ENCODE measurements around the gene POLR1E.
A peak's percentile ranks its signal among the peaks of the same experiment; 100 is the strongest.

The POLR1E gene

GRCh38 chr9:37485389-37486255 lies at the start of gene POLR1E:
Gene POLR1E, plus strand, starts transcription at chr9:37485948. Its CDS starts 100 bp downstream, at chr9:37486048.
- DNase-seq = peak; percentile 92

GRCh38 chr9:37436540-37436939 lies 49.2 kb upstream of the POLR1E start:
- DNase-seq = no peak

DNA sequence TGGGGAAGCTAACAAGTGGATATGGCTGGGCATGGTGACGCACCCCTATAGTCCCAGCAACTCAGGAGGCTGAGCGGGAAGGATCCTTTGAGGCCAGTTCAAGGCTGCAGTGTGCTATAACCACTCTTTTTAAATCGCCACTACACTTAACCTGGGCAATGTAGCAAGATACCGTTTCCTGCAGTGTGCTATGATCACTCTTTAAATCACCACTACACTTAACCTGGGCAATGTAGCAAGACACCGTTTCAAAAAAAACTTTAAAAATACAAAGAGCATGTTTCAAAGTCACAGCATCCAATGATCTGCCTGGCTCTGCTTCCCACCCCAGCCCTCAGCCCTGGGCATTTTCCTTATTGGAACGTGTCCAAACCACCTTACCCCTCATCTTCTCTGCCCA lies 48.7 kb upstream of the POLR1E start:
- no peak for DNase-seq

GRCh38 chr9:37437621-37438020 lies 48.1 kb upstream of the POLR1E start:
- DNase-seq = no peak

- DNase-seq = no peak
These were observed 47.4 kb upstream of the POLR1E start for GRCh38 chr9:37438359-37438758.

DNA sequence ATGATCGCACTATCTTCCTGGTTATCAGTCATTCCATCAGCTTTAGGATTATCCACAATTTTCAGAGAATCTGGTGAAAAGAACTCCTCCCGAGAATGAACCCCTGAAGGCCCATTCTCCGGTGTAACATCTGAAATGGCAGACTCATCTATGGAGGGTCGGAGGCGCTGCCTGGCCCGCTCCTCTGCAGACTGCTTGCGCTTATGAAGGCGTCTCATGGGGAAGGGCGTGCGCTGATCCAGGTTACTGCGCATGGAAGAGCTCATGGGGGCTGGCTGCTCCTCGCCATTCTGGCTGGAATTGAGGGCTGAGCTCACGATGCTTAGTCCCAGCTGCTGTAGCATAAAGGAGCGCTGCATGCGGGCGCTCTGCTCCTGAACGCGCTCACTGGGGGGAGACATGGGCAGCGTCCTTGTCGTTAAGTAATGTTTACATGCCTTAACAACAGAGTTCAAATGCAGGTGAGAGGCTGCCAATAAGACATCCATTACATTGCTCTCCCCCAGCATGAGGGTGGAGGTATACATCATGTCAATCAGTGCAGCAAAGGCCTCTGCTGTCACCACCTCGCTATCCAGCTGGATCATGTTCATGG lies 43.9 kb upstream of the POLR1E start:
- no peak for DNase-seq

DNA sequence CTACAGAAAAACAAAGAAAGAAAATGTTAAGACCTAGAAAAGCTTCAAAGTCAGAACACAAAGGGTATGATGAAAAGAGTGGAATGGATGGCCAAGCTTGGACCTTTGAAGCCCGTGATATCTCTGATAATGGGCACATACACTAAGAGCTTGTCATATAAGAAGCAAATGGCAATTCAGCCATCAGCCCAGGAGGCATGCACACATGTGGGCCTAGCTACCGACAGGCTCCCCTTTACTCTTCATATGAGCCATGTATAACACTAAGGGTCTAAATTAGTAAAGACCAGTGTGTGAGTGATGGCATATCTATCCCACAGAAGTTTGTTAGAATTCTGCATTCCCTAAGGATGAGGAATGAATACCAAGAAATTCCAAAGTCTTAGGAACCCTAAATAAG lies 43.2 kb upstream of the POLR1E start:
- DNase-seq = no peak

GRCh38 chr9:37443566-37443965 lies 42.2 kb upstream of the POLR1E start:
- DNase-seq = no peak

GRCh38 chr9:37444890-37445289 lies 40.9 kb upstream of the POLR1E start:
- DNase-seq = no peak

GRCh38 chr9:37445832-37446231 lies 39.9 kb upstream of the POLR1E start:
- no peak for DNase-seq

DNA sequence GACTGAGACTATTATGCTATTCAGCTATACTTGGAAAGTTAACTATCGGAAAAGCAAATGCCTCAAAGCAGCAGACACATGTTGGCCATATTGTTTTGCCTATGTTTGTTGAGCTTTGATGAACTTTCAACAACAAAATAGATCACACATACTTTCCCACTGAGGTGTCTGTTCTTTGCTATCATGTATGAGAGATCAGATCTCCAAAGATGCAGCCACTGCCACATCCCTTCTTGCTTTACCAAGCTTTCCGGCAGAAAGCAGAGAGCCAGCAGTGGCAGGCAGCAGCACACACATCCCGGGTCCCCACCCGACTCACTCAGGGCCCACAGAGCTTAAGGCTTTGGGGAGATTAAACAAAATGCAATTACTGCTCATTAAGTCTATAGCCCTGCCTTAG lies 39.3 kb upstream of the POLR1E start:
- DNase-seq = no peak

GRCh38 chr9:37447111-37447510 lies 38.6 kb upstream of the POLR1E start:
- no peak for DNase-seq

GRCh38 chr9:37449862-37450632 lies 35.7 kb upstream of the POLR1E start:
- DNase-seq = no peak

DNA sequence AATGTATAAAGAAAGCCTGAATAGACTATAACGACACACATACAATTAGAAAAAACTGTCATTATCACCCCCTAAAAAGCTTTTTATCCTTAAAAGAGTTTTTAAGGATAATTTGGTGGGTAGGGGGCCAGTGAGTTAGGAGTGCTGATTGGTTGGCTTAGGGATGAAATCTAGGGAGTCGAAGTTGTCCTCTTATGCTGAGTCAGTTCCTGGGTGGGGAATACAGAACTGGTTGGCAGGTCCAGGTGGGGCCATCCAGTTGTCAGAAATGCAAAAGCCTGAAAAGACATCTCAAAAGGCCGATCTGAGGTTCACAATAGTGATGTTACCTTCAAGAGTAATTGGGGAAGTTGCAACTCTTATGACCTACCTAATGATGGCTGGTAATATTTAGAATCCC lies 34.1 kb upstream of the POLR1E start:
- no peak for DNase-seq

GRCh38 chr9:37452611-37453010 lies 33.1 kb upstream of the POLR1E start:
- DNase-seq = no peak

DNA sequence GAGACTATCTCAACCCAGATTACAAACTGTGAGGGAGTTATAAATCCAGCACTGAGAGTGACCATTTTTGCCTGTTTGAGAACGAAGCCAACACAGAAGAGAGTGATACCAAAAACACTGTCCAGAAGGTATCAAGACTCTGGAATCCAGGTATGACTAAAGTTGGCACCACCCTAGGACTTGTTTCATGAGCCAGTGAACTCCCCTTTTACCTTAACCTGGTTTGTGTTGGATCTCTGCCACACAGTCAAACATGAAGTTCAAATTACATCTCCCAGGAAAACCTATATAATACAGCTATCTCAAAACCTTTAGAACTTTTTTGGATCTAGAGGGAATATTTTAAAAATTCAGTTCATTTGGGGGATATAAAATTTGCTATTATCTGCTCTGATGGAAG lies 31.9 kb upstream of the POLR1E start:
- DNase-seq = no peak

DNA sequence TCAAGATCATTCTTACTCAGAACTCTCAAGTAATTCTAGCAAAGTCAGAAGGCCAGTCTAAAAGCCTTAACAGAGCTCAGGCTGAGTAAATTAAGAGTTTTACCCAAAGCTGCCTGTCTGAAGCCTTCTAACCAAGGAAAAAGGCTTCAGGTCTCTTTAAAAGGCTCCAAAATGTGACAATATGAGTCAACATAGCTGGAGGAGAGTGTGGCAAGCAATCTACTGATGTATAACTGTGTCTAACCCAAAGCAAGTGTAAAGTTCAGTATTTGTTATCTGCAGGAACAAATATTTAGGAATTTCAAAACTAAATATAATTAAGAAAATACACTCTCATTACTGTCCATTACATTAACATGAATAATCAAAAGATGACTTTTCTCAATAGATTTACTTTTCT lies 31.5 kb upstream of the POLR1E start:
- no peak for DNase-seq

DNA sequence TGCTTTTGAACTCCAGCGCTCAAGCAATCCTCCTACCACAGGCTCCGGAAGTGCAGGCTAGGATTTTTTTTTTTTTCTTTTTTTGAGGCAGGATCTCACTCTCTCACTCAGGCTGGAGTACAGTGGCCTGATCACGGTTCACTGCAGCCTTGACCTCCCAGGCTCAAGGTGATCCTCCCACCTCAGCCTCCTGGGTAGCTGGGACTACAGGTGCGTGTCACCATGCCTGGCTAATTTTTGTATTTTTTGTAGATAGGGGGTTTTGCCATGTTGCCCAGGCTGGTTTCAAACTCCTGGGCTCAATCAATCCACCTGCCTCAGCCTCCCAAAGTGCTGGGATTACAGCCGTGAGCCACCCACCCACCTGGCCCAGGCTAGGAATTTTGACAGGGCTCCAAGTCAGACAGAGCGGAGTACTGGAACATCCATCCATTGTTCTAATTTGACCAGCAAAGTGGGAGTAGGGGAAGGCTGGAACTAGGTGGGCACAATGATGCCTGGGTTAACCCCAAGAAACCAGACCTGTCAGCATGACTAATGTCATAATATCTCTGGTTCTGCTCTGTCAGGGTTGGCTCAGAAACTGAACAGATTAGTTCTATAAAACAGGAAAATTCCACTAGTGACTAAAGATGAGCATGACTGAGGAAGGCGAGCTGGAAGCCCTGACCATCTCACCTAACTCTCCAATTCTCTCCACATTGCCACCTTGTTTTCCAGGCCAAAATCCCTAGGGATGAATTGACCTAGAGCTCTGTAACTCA lies 29.7 kb upstream of the POLR1E start:
- no peak for DNase-seq

DNA sequence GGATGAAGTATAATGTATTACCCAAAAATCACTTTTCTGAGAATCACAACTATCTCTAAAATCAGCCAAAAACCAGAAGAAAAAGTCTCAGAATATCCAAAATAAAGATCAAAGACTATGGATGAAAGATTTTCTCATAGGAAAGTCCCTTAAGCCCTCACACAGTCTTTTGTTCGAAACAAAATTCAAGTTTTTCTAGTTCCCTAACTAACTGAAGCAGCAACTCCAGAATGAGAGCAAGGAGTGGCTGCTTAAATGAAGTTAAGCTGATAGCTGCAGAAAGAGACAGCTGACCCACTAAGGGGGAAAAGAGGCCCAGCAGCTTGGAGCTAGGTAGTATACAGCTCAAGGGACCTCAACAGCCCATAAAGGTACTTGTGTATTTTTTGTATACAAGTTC lies 28.9 kb upstream of the POLR1E start:
- DNase-seq = no peak

DNA sequence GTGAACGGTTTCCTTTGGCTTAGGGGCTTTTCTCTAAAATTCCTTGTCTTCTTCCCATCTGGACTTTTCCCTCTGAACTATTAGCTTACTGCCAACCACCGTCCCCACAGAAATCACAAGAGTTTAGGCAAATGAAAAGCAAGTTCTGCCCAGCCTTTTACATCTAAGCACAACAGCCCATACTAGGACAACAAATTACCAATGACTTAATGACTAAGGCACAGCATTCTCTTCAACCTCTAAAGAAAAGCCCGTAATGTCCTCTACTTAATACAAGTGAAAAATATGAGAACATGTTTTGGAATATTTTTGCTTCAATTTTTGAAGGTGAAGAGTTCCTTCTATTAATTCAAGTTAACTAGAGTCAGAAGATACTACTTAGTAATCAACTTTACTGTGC lies 21.7 kb upstream of the POLR1E start:
- no peak for DNase-seq

- DNase-seq = peak; percentile 90
These were observed 21.1 kb upstream of the POLR1E start for GRCh38 chr9:37464426-37465248.

Data from NCI-H1105 treated with DMSO at 0.1 percent for 48 hours (cell line).